ENCODE results near the gene FMO5. TPM values are rescaled to one million over a fixed set of nuclear protein-coding genes. Genes with fewer than 3 reads are reported as not detected.

The FMO5 gene
- total RNA-seq, 6 experiments from 2014 or later = 55.0 to 482 (median 99.6) TPM

GRCh38 chr1:147267711-147268110 is 42.6 kb upstream of the FMO5 start:
- no peak for DNase-seq
- 86% methylated on average over 4 of the region's 4 CpGs for WGBS (ENCODE audit: insufficient coverage, low coverage, low lambda C conversion rate, missing lambda C conversion rate)

DNA sequence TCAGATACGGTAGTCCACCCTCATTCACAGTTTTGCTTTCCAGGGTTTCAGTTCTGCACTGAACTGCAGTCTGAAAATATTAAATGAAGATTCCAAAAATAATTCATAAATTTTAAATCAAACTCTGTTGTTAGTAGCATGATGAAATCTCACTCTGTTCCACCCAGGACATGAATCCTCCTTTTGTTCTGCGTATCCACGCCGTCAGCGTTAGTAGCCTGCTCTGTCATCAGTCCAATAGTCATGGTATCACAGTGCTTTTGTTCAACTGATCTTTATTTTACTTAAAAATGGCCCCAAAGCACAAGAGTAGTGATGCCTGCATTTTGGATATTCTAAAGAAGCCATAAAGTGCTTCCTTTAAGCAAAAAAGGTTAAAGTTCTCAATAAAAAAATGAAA is 41.2 kb upstream of the FMO5 start:
- H3K36me3 ChIP-seq = peaks cover 0 to 36% (median 19%) of the 10 kb centered on the region in 4 donors
- intact Hi-C loops (cut with DNase I) = no loop called here
- TF ChIP-seq, protein P1, sequence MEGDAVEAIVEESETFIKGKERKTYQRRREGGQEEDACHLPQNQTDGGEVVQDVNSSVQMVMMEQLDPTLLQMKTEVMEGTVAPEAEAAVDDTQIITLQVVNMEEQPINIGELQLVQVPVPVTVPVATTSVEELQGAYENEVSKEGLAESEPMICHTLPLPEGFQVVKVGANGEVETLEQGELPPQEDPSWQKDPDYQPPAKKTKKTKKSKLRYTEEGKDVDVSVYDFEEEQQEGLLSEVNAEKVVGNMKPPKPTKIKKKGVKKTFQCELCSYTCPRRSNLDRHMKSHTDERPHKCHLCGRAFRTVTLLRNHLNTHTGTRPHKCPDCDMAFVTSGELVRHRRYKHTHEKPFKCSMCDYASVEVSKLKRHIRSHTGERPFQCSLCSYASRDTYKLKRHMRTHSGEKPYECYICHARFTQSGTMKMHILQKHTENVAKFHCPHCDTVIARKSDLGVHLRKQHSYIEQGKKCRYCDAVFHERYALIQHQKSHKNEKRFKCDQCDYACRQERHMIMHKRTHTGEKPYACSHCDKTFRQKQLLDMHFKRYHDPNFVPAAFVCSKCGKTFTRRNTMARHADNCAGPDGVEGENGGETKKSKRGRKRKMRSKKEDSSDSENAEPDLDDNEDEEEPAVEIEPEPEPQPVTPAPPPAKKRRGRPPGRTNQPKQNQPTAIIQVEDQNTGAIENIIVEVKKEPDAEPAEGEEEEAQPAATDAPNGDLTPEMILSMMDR (IDR thresholded peaks at IDR 0.05) = no peak
- no peak for TF ChIP-seq POLR2A (IDR thresholded peaks at IDR 0.05)

More at GRCh38 chr1:147267711-147268110, 42.6 kb upstream of the FMO5 start:
- no peaks in the 10 kb centered on the region for H3K4me1 ChIP-seq
- TF ChIP-seq, protein P1 (IDR thresholded peaks at IDR 0.05) = no peak
- no peak for TF ChIP-seq POLR2A (IDR thresholded peaks at IDR 0.05)
- H3K27me3 ChIP-seq = no peaks in the 10 kb centered on the region
- no peak for ATAC-seq
- H3K9me3 ChIP-seq = no peaks in the 10 kb centered on the region
- peaks cover 0 to 39% (median 17%) of the 10 kb centered on the region in 4 donors for H3K36me3 ChIP-seq
- intact Hi-C loops (cut with DNase I) = no loop called here
- no peak overlapping the region for H3K4me3 ChIP-seq
- no peak overlapping the region for H3K27ac ChIP-seq

GRCh38 chr1:147264158-147264768 is 39.1 kb upstream of the FMO5 start:
- Histone ChIP-seq H3K4me1 (no peaks in the 10 kb centered on the region), H3K9me3 (no peaks in the 10 kb centered on the region), H3K4me3 (no peak overlapping the region), H3K27ac (no peak overlapping the region), H3K36me3 (peaks cover 0 to 31% (median 20%) of the 10 kb centered on the region in 4 donors), H3K27me3 (no peaks in the 10 kb centered on the region)
- intact Hi-C loops (cut with DNase I) = no loop called here
- TF ChIP-seq, protein P1 (IDR thresholded peaks at IDR 0.05) = no peak
- TF ChIP-seq POLR2A (IDR thresholded peaks at IDR 0.05) = no peak
- no peak for ATAC-seq
- no peak for DNase-seq
- 85% methylated on average over 3 of the region's 3 CpGs for WGBS (ENCODE audit: insufficient coverage, low coverage, low lambda C conversion rate, missing lambda C conversion rate)

More for the DNA sequence above, 41.2 kb upstream of the FMO5 start:
- H3K4me3 ChIP-seq = no peak overlapping the region
- no peaks in the 10 kb centered on the region for H3K27me3 ChIP-seq
- 95% methylated on average over 5 of the region's 5 CpGs for WGBS (ENCODE audit: insufficient coverage, low coverage, low lambda C conversion rate, missing lambda C conversion rate)
- no peak for ATAC-seq
- H3K4me1 ChIP-seq = no peaks in the 10 kb centered on the region
- H3K9me3 ChIP-seq = no peaks in the 10 kb centered on the region
- no peak for DNase-seq
- no peak overlapping the region for H3K27ac ChIP-seq

GRCh38 chr1:147260956-147261355 is 35.8 kb upstream of the FMO5 start:
- ATAC-seq (no peak), DNase-seq (no peak)
- Histone ChIP-seq H3K9me3 (no peaks in the 10 kb centered on the region), H3K27me3 (no peaks in the 10 kb centered on the region), H3K4me3 (no peak overlapping the region), H3K27ac (no peak overlapping the region), H3K36me3 (peaks cover 0 to 17% (median 12%) of the 10 kb centered on the region in 4 donors), H3K4me1 (no peaks in the 10 kb centered on the region)
- intact Hi-C loops (cut with DNase I) = no loop called here
- TF ChIP-seq, protein P1 (IDR thresholded peaks at IDR 0.05) = no peak
- no peak for TF ChIP-seq POLR2A (IDR thresholded peaks at IDR 0.05)
- WGBS (ENCODE audit: insufficient coverage, low coverage, low lambda C conversion rate, missing lambda C conversion rate) = 87% methylated on average over 4 of the region's 4 CpGs

Data from right lobe of liver (tissue), 6 donors.